HEK293 (cell line): Measurements from ENCODE around the gene PPP5C.

Experiments used
- CTCF ChIA-PET: fragments of 350-600 bp; formaldehyde crosslinking; extraction: SDS; loops from one replicate; lab custom pipeline; 2021; ENCODE audit warnings: antibody characterized with exemption; lab: Yijun Ruan, JAX
- POLR2A ChIA-PET: fragments of 300-600 bp; formaldehyde crosslinking; extraction: SDS; loops from one replicate; lab custom pipeline; 2020; ENCODE audit warnings: antibody characterized with exemption, inconsistent platforms; lab: Yijun Ruan, JAX
- H3K27ac ChIP-seq: fragments of 200-500 bp; sonication (Bioruptor generic); 2 replicates; pipeline ENCODE4 v1.5.1; 2014; ENCODE audit warnings: low read depth, low read length, control low read depth, inconsistent platforms; ENCODE audit errors: extremely low read depth
- H3K36me3 ChIP-seq, 2 experiments: fragments of 200-500 bp in 1 of 2; sonication (Bioruptor generic) in 1 of 2; 1 replicate in 1 of 2; 2 replicates in 1 of 2; pipeline ENCODE4 v1.5.1; 2014 to 2017; ENCODE audit warnings: inconsistent platforms in 2 of 2, low read length in 2 of 2; ENCODE audit not compliant: control insufficient read depth in 2 of 2, insufficient read depth in 1 of 2
- H3K4me1 ChIP-seq: fragments of 200-500 bp; sonication (Bioruptor generic); 2 replicates; pipeline ENCODE4 v1.5.1; 2014; ENCODE audit warnings: mild to moderate bottlenecking, low read length, inconsistent platforms; ENCODE audit not compliant: control insufficient read depth, insufficient read depth
- H3K4me3 ChIP-seq: 2 replicates; pipeline ENCODE4 v1.5.1; 2011; ENCODE audit warnings: low read depth, mild to moderate bottlenecking, control low read depth, low read length, moderate library complexity
- H3K9me3 ChIP-seq: fragments of 200-500 bp; sonication (Bioruptor generic); 2 replicates; pipeline ENCODE4 v1.5.1; 2014; ENCODE audit warnings: low read depth, low read length, inconsistent platforms; ENCODE audit not compliant: control insufficient read depth, insufficient read depth
- GFI1B ChIP-seq: fragments of 450-650 bp; formaldehyde crosslinking; IDR thresholded peaks from 2 replicates; pipeline ENCODE4 v1.5.1; 2016; ENCODE audit warnings: missing biosample characterization, missing genetic modification characterization
- GLI2 ChIP-seq: fragments of 450-650 bp; formaldehyde crosslinking; IDR thresholded peaks from 2 replicates; pipeline ENCODE4; 2017; ENCODE audit warnings: missing biosample characterization, missing genetic modification characterization, low read depth, borderline replicate concordance
- GLIS1 ChIP-seq: fragments of 450-650 bp; formaldehyde crosslinking; IDR thresholded peaks from 2 replicates; pipeline ENCODE4 v1.5.1; 2016; ENCODE audit warnings: missing biosample characterization, missing genetic modification characterization
- PRDM4 ChIP-seq: fragments of 450-650 bp; formaldehyde crosslinking; IDR thresholded peaks from 2 replicates; pipeline ENCODE4 v1.5.1; 2017; ENCODE audit warnings: missing biosample characterization, missing genetic modification characterization
- SCRT1 ChIP-seq: fragments of 450-650 bp; formaldehyde crosslinking; IDR thresholded peaks from 2 replicates; pipeline ENCODE4 v1.5.1; 2016; ENCODE audit warnings: missing biosample characterization, missing genetic modification characterization, borderline replicate concordance
- SCRT2 ChIP-seq: fragments of 450-650 bp; formaldehyde crosslinking; IDR thresholded peaks from 2 replicates; pipeline ENCODE4 v1.5.1; 2016; ENCODE audit warnings: missing biosample characterization, missing genetic modification characterization
- ZBTB1 ChIP-seq: fragments of 450-650 bp; formaldehyde crosslinking; IDR thresholded peaks from 2 replicates; pipeline ENCODE4 v1.5.1; 2016; ENCODE audit warnings: missing biosample characterization, missing genetic modification characterization
- ZBTB20 ChIP-seq: fragments of 450-650 bp; formaldehyde crosslinking; IDR thresholded peaks from 2 replicates; pipeline ENCODE4 v1.5.1; 2016; ENCODE audit warnings: missing biosample characterization, missing genetic modification characterization
- ZNF132 ChIP-seq: fragments of 450-650 bp; formaldehyde crosslinking; IDR thresholded peaks from 2 replicates; pipeline ENCODE4 v1.5.1; 2017; ENCODE audit warnings: missing biosample characterization, missing genetic modification characterization, borderline replicate concordance
- ZNF157 ChIP-seq: fragments of 450-650 bp; formaldehyde crosslinking; IDR thresholded peaks from 2 replicates; pipeline ENCODE4 v1.5.1; 2016; ENCODE audit warnings: missing biosample characterization, missing genetic modification characterization
- ZNF23 ChIP-seq: fragments of 450-650 bp; formaldehyde crosslinking; IDR thresholded peaks from 2 replicates; pipeline ENCODE4 v1.5.1; 2016; ENCODE audit warnings: missing biosample characterization, missing genetic modification characterization, borderline replicate concordance
- ZNF433 ChIP-seq: fragments of 450-650 bp; formaldehyde crosslinking; IDR thresholded peaks from 2 replicates; pipeline ENCODE4 v1.5.1; 2016; ENCODE audit warnings: missing biosample characterization, missing genetic modification characterization, low read depth
- ZNF488 ChIP-seq: fragments of 450-650 bp; formaldehyde crosslinking; IDR thresholded peaks from 2 replicates; pipeline ENCODE4 v1.5.1; 2016; ENCODE audit warnings: missing biosample characterization, missing genetic modification characterization
- ZNF596 ChIP-seq: fragments of 450-650 bp; IDR thresholded peaks from 2 replicates; pipeline ENCODE4 v1.5.0; 2018; ENCODE audit warnings: missing biosample characterization, mild to moderate bottlenecking, missing genetic modification characterization, moderate library complexity
- ZNF623 ChIP-seq: fragments of 450-650 bp; formaldehyde crosslinking; IDR thresholded peaks from 2 replicates; pipeline ENCODE4 v1.5.1; 2016; ENCODE audit warnings: missing biosample characterization, missing genetic modification characterization
- ZSCAN16 ChIP-seq: fragments of 450-650 bp; formaldehyde crosslinking; IDR thresholded peaks from 2 replicates; pipeline ENCODE4 v1.5.1; 2016; ENCODE audit warnings: missing biosample characterization, missing genetic modification characterization
- TF ChIP-seq, protein P1 (sequence below): fragments of 450-650 bp; IDR thresholded peaks from 2 replicates; pipeline ENCODE4 v1.5.1; 2018; ENCODE audit warnings: missing biosample characterization, mild to moderate bottlenecking, missing genetic modification characterization
- TF ChIP-seq, protein P2 (sequence below): fragments of 450-650 bp; formaldehyde crosslinking; IDR thresholded peaks from 2 replicates; pipeline ENCODE4 v1.5.1; 2016; ENCODE audit warnings: missing biosample characterization, missing genetic modification characterization, low read depth
- TF ChIP-seq, protein P3 (sequence below): fragments of 450-650 bp; formaldehyde crosslinking; IDR thresholded peaks from 2 replicates; pipeline ENCODE4 v1.5.1; 2016; ENCODE audit warnings: missing biosample characterization, missing genetic modification characterization
- TF ChIP-seq, protein P4 (sequence below): fragments of 450-650 bp; formaldehyde crosslinking; IDR thresholded peaks from 2 replicates; pipeline ENCODE4; 2016; ENCODE audit warnings: missing biosample characterization, missing genetic modification characterization
- TF ChIP-seq, protein P5 (sequence below): fragments of 450-650 bp; formaldehyde crosslinking; IDR thresholded peaks from 2 replicates; pipeline ENCODE4 v1.5.1; 2016; ENCODE audit warnings: missing biosample characterization, missing genetic modification characterization

The PPP5C gene

GRCh38 chr19:46412650-46413261 is 65.9 kb downstream of the PPP5C start (continued):
- TF ChIP-seq, protein P1, sequence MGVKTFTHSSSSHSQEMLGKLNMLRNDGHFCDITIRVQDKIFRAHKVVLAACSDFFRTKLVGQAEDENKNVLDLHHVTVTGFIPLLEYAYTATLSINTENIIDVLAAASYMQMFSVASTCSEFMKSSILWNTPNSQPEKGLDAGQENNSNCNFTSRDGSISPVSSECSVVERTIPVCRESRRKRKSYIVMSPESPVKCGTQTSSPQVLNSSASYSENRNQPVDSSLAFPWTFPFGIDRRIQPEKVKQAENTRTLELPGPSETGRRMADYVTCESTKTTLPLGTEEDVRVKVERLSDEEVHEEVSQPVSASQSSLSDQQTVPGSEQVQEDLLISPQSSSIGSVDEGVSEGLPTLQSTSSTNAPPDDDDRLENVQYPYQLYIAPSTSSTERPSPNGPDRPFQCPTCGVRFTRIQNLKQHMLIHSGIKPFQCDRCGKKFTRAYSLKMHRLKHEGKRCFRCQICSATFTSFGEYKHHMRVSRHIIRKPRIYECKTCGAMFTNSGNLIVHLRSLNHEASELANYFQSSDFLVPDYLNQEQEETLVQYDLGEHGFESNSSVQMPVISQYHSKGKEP: no peak
- TF ChIP-seq ZNF132 (tag by site-specific recombination) (no peak), GLI2 (tag by site-specific recombination) (no peak), SCRT1 (tag by site-specific recombination) (peak; percentile 50; the same call in 1 of the 2 replicates), ZNF433 (tag by site-specific recombination) (no peak)
- TF ChIP-seq, protein P2, sequence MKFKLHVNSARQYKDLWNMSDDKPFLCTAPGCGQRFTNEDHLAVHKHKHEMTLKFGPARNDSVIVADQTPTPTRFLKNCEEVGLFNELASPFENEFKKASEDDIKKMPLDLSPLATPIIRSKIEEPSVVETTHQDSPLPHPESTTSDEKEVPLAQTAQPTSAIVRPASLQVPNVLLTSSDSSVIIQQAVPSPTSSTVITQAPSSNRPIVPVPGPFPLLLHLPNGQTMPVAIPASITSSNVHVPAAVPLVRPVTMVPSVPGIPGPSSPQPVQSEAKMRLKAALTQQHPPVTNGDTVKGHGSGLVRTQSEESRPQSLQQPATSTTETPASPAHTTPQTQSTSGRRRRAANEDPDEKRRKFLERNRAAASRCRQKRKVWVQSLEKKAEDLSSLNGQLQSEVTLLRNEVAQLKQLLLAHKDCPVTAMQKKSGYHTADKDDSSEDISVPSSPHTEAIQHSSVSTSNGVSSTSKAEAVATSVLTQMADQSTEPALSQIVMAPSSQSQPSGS: no peak

DNA sequence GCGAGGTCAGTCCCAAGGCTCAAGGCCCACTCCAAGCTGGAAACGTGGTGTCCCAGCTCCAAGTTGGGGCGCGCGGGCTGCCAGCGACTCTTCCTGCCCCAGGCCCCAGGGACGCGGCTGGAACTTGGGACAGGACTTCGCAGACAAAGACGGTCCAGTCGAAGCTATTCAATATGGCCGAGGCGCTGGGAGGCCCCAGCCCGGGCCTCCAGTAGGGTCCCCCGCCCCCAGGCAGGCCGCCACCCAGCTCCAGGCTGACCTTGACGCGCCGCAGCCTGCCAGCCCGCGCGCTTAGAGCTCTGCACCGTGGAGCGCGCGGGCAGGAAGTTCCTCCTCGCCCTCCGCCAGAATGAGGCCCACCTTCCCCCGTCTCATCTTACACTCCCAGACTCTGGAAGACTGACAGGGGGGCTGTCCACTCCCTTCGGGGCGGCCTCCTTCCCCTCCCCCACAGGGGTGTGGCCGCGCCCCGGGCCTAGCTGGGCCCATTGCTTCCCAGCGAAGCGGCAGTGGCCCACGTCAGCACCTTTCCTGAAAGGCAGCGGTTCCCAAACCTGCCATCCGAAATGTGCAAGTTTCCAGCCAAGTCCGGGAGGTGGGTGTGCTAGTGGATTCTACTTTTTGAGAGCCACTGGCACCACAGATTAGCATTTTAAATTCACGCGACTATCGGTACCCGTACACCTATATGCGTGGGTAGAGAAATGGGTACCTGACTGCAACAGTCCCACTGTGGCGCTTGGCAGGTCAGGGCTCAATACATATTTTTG is 66.6 kb downstream of the PPP5C start, which contains the start of gene CCDC8:
Gene CCDC8, minus strand, starts transcription at position 303 of the 770 bp plus-strand sequence. CDS start 754 bp downstream, outside the sequence.
- Histone ChIP-seq H3K4me3 (peak within 1 kb of the TSS; percentile 48), H3K4me1 (peaks cover 29% of the 10 kb centered on the region), H3K36me3 (peaks cover 0 to 24% of the 10 kb centered on the region in 2 experiments; a peak in 2 of 3 replicates), H3K27ac (peak within 1 kb of the TSS; percentile 88), H3K9me3 (no peaks in the 10 kb centered on the region)
- ChIA-PET POLR2A (interaction anchor here (0.6 to 1.4 kb wide), 24 partner anchors 8 to 1114 kb away, joined by 3 to 10 read pairs (median 4); partner anchors contain the start of genes CCDC61, PNMA8B, PPP5C and SYMPK), CTCF (interaction anchor here (0.6 to 2.5 kb wide), 5 partner anchors 12 to 241 kb away, joined by 3 to 9 read pairs (median 5); no protein-coding TSS in a partner anchor)
- TF ChIP-seq GFI1B (tag by site-specific recombination): no peak
- no peak for TF ChIP-seq ZNF623 (tag by site-specific recombination)
- TF ChIP-seq ZSCAN16 (tag by site-specific recombination): no peak
- TF ChIP-seq, protein P3, sequence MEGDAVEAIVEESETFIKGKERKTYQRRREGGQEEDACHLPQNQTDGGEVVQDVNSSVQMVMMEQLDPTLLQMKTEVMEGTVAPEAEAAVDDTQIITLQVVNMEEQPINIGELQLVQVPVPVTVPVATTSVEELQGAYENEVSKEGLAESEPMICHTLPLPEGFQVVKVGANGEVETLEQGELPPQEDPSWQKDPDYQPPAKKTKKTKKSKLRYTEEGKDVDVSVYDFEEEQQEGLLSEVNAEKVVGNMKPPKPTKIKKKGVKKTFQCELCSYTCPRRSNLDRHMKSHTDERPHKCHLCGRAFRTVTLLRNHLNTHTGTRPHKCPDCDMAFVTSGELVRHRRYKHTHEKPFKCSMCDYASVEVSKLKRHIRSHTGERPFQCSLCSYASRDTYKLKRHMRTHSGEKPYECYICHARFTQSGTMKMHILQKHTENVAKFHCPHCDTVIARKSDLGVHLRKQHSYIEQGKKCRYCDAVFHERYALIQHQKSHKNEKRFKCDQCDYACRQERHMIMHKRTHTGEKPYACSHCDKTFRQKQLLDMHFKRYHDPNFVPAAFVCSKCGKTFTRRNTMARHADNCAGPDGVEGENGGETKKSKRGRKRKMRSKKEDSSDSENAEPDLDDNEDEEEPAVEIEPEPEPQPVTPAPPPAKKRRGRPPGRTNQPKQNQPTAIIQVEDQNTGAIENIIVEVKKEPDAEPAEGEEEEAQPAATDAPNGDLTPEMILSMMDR (tag by site-specific recombination): no peak
- TF ChIP-seq ZNF23 (tag by site-specific recombination): no peak
- TF ChIP-seq PRDM4 (tag by site-specific recombination): no peak
- TF ChIP-seq, protein P4, sequence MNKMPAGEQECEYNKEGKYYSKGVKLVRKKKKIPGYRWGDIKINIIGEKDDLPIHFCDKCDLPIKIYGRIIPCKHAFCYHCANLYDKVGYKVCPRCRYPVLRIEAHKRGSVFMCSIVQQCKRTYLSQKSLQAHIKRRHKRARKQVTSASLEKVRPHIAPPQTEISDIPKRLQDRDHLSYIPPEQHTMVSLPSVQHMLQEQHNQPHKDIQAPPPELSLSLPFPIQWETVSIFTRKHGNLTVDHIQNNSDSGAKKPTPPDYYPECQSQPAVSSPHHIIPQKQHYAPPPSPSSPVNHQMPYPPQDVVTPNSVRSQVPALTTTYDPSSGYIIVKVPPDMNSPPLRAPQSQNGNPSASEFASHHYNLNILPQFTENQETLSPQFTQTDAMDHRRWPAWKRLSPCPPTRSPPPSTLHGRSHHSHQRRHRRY (tag by site-specific recombination): no peak
- TF ChIP-seq ZBTB20 (tag by site-specific recombination): peak; percentile 43
- TF ChIP-seq GLIS1 (tag by site-specific recombination): peak; percentile 71; the same call in 1 of the 2 replicates
- TF ChIP-seq, protein P5, sequence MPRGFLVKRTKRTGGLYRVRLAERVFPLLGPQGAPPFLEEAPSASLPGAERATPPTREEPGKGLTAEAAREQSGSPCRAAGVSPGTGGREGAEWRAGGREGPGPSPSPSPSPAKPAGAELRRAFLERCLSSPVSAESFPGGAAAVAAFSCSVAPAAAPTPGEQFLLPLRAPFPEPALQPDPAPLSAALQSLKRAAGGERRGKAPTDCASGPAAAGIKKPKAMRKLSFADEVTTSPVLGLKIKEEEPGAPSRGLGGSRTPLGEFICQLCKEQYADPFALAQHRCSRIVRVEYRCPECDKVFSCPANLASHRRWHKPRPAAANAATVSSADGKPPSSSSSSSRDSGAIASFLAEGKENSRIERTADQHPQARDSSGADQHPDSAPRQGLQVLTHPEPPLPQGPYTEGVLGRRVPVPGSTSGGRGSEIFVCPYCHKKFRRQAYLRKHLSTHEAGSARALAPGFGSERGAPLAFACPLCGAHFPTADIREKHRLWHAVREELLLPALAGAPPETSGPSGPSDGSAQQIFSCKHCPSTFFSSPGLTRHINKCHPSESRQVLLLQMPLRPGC (tag by site-specific recombination): no peak
- TF ChIP-seq SCRT2 (tag by site-specific recombination): 0 out of 2 replicates have a peak, but pooled peaks have one; percentile 89
- no peak for TF ChIP-seq ZNF596 (tag by site-specific recombination)
- TF ChIP-seq ZNF157 (tag by site-specific recombination): no peak
- TF ChIP-seq ZBTB1: no peak
- TF ChIP-seq ZNF488 (tag by site-specific recombination): no peak
